Measurements from ENCODE around the gene KLHL22.

KLHL22 gene

GRCh38 chr22:20517422-20517821 is 21.8 kb upstream of the KLHL22 start:
- TF ChIP-seq CTCF (IDR thresholded peaks at IDR 0.05; ENCODE audit: control extremely low read depth, extremely low read depth, low read depth, missing control alignments) = no peak
- POLR2A ChIA-PET = no interaction called here
- CTCF ChIA-PET = interaction anchor here (0.8 to 2.2 kb wide), 2 partner anchors 10 to 48 kb away, joined by 3 to 10 read pairs; no protein-coding TSS in a partner anchor
- no peak for DNase-seq (ENCODE audit: extremely low spot score)

DNA sequence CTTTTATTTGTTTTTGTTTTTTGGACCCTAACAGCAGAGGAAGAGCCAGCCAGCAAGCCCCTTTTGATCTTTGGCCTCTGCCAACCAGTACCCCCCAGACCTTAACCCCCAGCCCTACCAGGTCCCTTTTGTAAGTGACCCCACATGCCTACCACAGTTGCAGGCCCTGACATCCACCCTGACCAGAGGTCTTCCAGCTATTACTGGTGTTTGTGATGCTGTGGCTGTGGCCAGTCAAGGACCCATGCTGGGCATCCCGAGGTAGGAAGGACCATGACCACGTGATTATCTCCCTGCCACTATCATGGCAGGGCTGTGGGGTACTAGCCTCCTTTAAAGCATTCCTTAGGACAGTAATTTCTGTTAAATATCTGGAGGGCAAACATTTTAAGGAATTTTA is 20.8 kb upstream of the KLHL22 start:
- ChIA-PET POLR2A (no interaction called here), CTCF (no interaction called here)
- DNase-seq (ENCODE audit: extremely low spot score) = no peak
- no peak for TF ChIP-seq CTCF (IDR thresholded peaks at IDR 0.05; ENCODE audit: control extremely low read depth, extremely low read depth, low read depth, missing control alignments)

GRCh38 chr22:20514658-20515406 is 19.2 kb upstream of the KLHL22 start:
- TF ChIP-seq CTCF (IDR thresholded peaks at IDR 0.05; ENCODE audit: control extremely low read depth, extremely low read depth, low read depth, missing control alignments) = no peak
- ChIA-PET CTCF (interaction anchor here (0.9 to 1.8 kb wide), 4 partner anchors 9 to 58 kb away, joined by 3 to 6 read pairs (median 4); no protein-coding TSS in a partner anchor), POLR2A (interaction anchor here (0.5 kb wide), 1 partner anchor 19 kb away, joined by 4 read pairs; the partner anchor contains the start of gene KLHL22)
- no peak for DNase-seq (ENCODE audit: extremely low spot score)

GRCh38 chr22:20511578-20512229 is 16.1 kb upstream of the KLHL22 start:
- POLR2A ChIA-PET = interaction anchor here (0.6 kb wide), 1 partner anchor 13 kb away, joined by 3 read pairs; no protein-coding TSS in a partner anchor
- no peak for DNase-seq (ENCODE audit: extremely low spot score)
- CTCF ChIA-PET = interaction anchor here (0.7 to 1.4 kb wide), 4 partner anchors 11 to 60 kb away, joined by 3 read pairs; no protein-coding TSS in a partner anchor

GRCh38 chr22:20510811-20511577 is 15.4 kb upstream of the KLHL22 start:
- ChIA-PET POLR2A (interaction anchor here (0.6 kb wide), 1 partner anchor 14 kb away, joined by 3 read pairs; no protein-coding TSS in a partner anchor), CTCF (interaction anchor here (1.4 to 2.2 kb wide), 2 partner anchors 55 to 61 kb away, joined by 3 to 7 read pairs; no protein-coding TSS in a partner anchor)
- no peak for TF ChIP-seq CTCF (IDR thresholded peaks at IDR 0.05; ENCODE audit: control extremely low read depth, extremely low read depth, low read depth, missing control alignments)
- no peak for DNase-seq (ENCODE audit: extremely low spot score)

More at GRCh38 chr22:20511578-20512229, 16.1 kb upstream of the KLHL22 start:
- TF ChIP-seq CTCF (IDR thresholded peaks at IDR 0.05; ENCODE audit: control extremely low read depth, extremely low read depth, low read depth, missing control alignments) = no peak
